HG03520 (cell line): Measurements from ENCODE around the gene PACSIN2.

ENCODE experiments used
- ATAC-seq: cut with Tn5 transposase; IDR thresholded peaks from one replicate; pipeline ENCODE4 v1.9.1; 2021; ENCODE audit warnings: mild to moderate bottlenecking, moderate library complexity; ENCODE audit not compliant: unreplicated experiment

The PACSIN2 gene

GRCh38 chr22:42887523-42888507 is 127.1 kb downstream of the PACSIN2 start:
- no peak for ATAC-seq

- ATAC-seq: no peak
These were observed 127.8 kb downstream of the PACSIN2 start for GRCh38 chr22:42887120-42887519.

- no peak for ATAC-seq
These were observed 129.5 kb downstream of the PACSIN2 start for GRCh38 chr22:42885446-42885845.

- ATAC-seq: no peak
These were observed 130.2 kb downstream of the PACSIN2 start for GRCh38 chr22:42884616-42885375.

- ATAC-seq: no peak
These were observed 131.0 kb downstream of the PACSIN2 start for GRCh38 chr22:42883970-42884369.

GRCh38 chr22:42883121-42883520 is 131.8 kb downstream of the PACSIN2 start:
- ATAC-seq: no peak

GRCh38 chr22:42881982-42882656 is 132.8 kb downstream of the PACSIN2 start:
- no peak for ATAC-seq

GRCh38 chr22:42881298-42881697 is 133.7 kb downstream of the PACSIN2 start:
- ATAC-seq: no peak

GRCh38 chr22:42880815-42881214 is 134.1 kb downstream of the PACSIN2 start:
- no peak for ATAC-seq

- no peak for ATAC-seq
These were observed 135.5 kb downstream of the PACSIN2 start for GRCh38 chr22:42879371-42880021.

GRCh38 chr22:42878561-42879305 is 136.2 kb downstream of the PACSIN2 start:
- ATAC-seq: no peak

GRCh38 chr22:42877597-42878340 is 137.2 kb downstream of the PACSIN2 start:
- ATAC-seq: no peak

GRCh38 chr22:42877158-42877557 is 137.8 kb downstream of the PACSIN2 start:
- no peak for ATAC-seq

- ATAC-seq: no peak
These were observed 138.9 kb downstream of the PACSIN2 start for GRCh38 chr22:42876041-42876440.

GRCh38 chr22:42874010-42874409 is 140.9 kb downstream of the PACSIN2 start:
- ATAC-seq: no peak

GRCh38 chr22:42873356-42873755 is 141.6 kb downstream of the PACSIN2 start:
- ATAC-seq: no peak

GRCh38 chr22:42872821-42873220 is 142.1 kb downstream of the PACSIN2 start:
- no peak for ATAC-seq

- no peak for ATAC-seq
These were observed 143.6 kb downstream of the PACSIN2 start for GRCh38 chr22:42871146-42872050.
